GM23248 (cell line): ENCODE measurements around the gene THSD4. TPM values are rescaled to one million over a fixed set of nuclear protein-coding genes. Genes with fewer than 3 reads are reported as not detected.

Experiments
- DNase-seq: peaks from one replicate; pipeline ENCODE4 v3.0.0-alpha.2; 2015
- H2AFZ ChIP-seq: fragments of 200-600 bp; sonication (generic); 2 replicates; pipeline ENCODE4 v1.6.1; 2016; ENCODE audit warnings: antibody characterized with exemption
- H3F3A ChIP-seq: fragments of 200-600 bp; sonication (generic); 2 replicates; pipeline ENCODE4 v1.6.1; 2016; ENCODE audit warnings: mild to moderate bottlenecking, antibody characterized with exemption, mixed run types; ENCODE audit not compliant: insufficient read depth
- H3K27ac ChIP-seq: fragments of 200-600 bp; sonication (generic); 2 replicates; pipeline ENCODE4 v1.5.1; 2016; ENCODE audit warnings: mild to moderate bottlenecking
- H3K27me3 ChIP-seq: fragments of 200-600 bp; sonication (generic); replicated peaks from 2 replicates; pipeline ENCODE4 v1.6.1; 2016; ENCODE audit warnings: mild to moderate bottlenecking; ENCODE audit not compliant: insufficient read depth
- H3K36me3 ChIP-seq: fragments of 200-600 bp; sonication (generic); 2 replicates; pipeline ENCODE4 v1.6.1; 2016; ENCODE audit warnings: low read depth, mild to moderate bottlenecking
- H3K4me1 ChIP-seq: fragments of 200-600 bp; sonication (generic); 2 replicates; pipeline ENCODE4 v1.6.1; 2016; ENCODE audit warnings: mild to moderate bottlenecking; ENCODE audit not compliant: insufficient read depth
- H3K4me2 ChIP-seq: fragments of 200-600 bp; sonication (generic); one replicate; pipeline ENCODE4 v1.6.1; 2016; ENCODE audit warnings: mild to moderate bottlenecking; ENCODE audit not compliant: unreplicated experiment
- H3K4me3 ChIP-seq: fragments of 200-600 bp; sonication (generic); 2 replicates; pipeline ENCODE4 v1.5.1; 2016; ENCODE audit warnings: mild to moderate bottlenecking
- H3K79me2 ChIP-seq: fragments of 200-600 bp; sonication (generic); 2 replicates; pipeline ENCODE4 v1.6.1; 2016; ENCODE audit warnings: mild to moderate bottlenecking; ENCODE audit not compliant: insufficient read depth
- H3K9ac ChIP-seq: fragments of 200-600 bp; sonication (generic); 2 replicates; pipeline ENCODE4 v1.6.1; 2016; ENCODE audit warnings: mild to moderate bottlenecking
- H3K9me2 ChIP-seq: fragments of 200-600 bp; sonication (generic); 2 replicates; pipeline ENCODE4 v1.6.1; 2016; ENCODE audit warnings: mixed run types, mild to moderate bottlenecking, moderate library complexity; ENCODE audit not compliant: insufficient read depth
- H3K9me3 ChIP-seq: fragments of 200-600 bp; sonication (generic); one replicate; pipeline ENCODE4 v1.6.1; 2017; ENCODE audit warnings: low read depth
- H4K20me1 ChIP-seq: fragments of 200-600 bp; sonication (generic); 2 replicates; pipeline ENCODE4 v1.6.0; 2016; ENCODE audit not compliant: insufficient read depth
- EZH2 ChIP-seq: fragments of 200-600 bp; sonication (generic); IDR thresholded peaks from 2 replicates; pipeline ENCODE4 v1.6.1; 2018; ENCODE audit warnings: antibody characterized with exemption, mild to moderate bottlenecking; ENCODE audit not compliant: insufficient read depth, poor library complexity, severe bottlenecking
- EZH2phosphoT487 ChIP-seq: fragments of 200-600 bp; sonication (generic); IDR thresholded peaks from 2 replicates; pipeline ENCODE4 v1.6.1; 2018; ENCODE audit warnings: antibody characterized with exemption, moderate library complexity, mild to moderate bottlenecking, low read depth; ENCODE audit not compliant: insufficient read depth
- WGBS, 2 experiments: methylation state at CpG; one replicate each; pipeline ENCODE4 v1.1.6; 2015 to 2017; ENCODE audit warnings: low lambda C conversion rate in 2 of 2, low coverage in 1 of 2; ENCODE audit errors: missing lambda C conversion rate in 2 of 2; 5-methylcytosine and 5-hydroxymethylcytosine counted together
- in situ Hi-C: fragments of 300-500 bp; cut with MboI; formaldehyde crosslinking; loops from 2 replicates; pipeline ENCODE4 v1.15.0; 2020
- polyA plus RNA-seq: library from polyadenylated mRNA; unstranded; fragments of >200 nt; fragmentation: Nextera tagmentation; extraction: Ambion mirVana; gene quantifications from 2 replicates; pipeline ENCODE4 v1.2.1, GENCODE V29; 2016
- total RNA-seq: library from RNA; depleted of rRNA; stranded (reverse); fragments of >200 nt; shearing (Covaris generic); gene quantifications from 2 replicates; pipeline ENCODE4 v1.2.3, GENCODE V29; 2014

Gene THSD4
- total and polyA plus RNA-seq, 2 experiments from 2014 or later = 14.2 to 58.9 TPM

GRCh38 chr15:71226536-71227455, 111.5 kb downstream of the THSD4 start:
- Histone ChIP-seq H3K4me1 (no peaks in the 10 kb centered on the region), H3K27me3 (no peaks in the 10 kb centered on the region), H3K79me2 (no peaks in the 10 kb centered on the region; the same call in 1 of the 2 replicates), H3K9me3 (no peaks in the 10 kb centered on the region), H4K20me1 (no peaks in the 10 kb centered on the region), H3F3A (no peaks in the 10 kb centered on the region), H3K4me3 (no peak overlapping the region), H3K9me2 (no peaks in the 10 kb centered on the region), H2AFZ (no peak overlapping the region), H3K36me3 (no peaks in the 10 kb centered on the region), H3K4me2 (no peak overlapping the region), H3K9ac (no peak overlapping the region), H3K27ac (no peak overlapping the region)
- WGBS, 2 experiments = 81 to 84% methylated on average over 15 of the region's 15 CpGs
- TF ChIP-seq EZH2 = no peak
- TF ChIP-seq EZH2phosphoT487 = no peak
- no peak for DNase-seq
- in situ Hi-C loops = no loop called here

DNA sequence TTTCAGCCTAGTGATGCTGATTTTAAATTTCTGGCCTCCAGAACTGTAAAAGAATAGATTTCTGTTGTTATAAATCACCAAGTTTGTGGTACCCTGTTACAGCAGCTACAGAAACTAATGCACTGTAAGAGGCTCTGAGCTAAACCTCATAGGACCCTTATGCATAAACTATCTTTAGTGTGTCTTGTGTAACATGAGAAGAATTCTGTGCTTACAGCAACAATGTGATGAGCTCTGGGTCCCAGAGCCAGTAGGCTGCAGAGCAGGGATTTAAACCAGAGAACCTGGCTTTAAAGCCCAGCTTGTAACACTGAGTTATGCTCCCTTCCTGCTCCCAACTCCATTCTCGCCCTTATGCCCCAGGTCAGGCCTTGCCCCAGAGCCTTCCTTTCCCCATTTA, 113.1 kb downstream of the THSD4 start:
- Histone ChIP-seq H2AFZ (no peak overlapping the region), H3K36me3 (peaks cover 3% of the 10 kb centered on the region; the same call in 1 of the 2 replicates), H3K27me3 (no peaks in the 10 kb centered on the region), H3K4me1 (no peaks in the 10 kb centered on the region), H3K9me3 (no peaks in the 10 kb centered on the region), H3K4me2 (no peak overlapping the region), H3F3A (no peaks in the 10 kb centered on the region), H3K4me3 (no peak overlapping the region), H3K9ac (no peak overlapping the region), H3K9me2 (no peaks in the 10 kb centered on the region), H3K27ac (no peak overlapping the region), H3K79me2 (no peaks in the 10 kb centered on the region; the same call in 1 of the 2 replicates), H4K20me1 (no peaks in the 10 kb centered on the region)
- TF ChIP-seq EZH2phosphoT487 = no peak
- no peak for TF ChIP-seq EZH2
- in situ Hi-C loops = no loop called here
- DNase-seq = no peak
- 97 to 100% methylated on average over 1 of the region's 1 CpG for whole genome bisulfite sequencing, 2 experiments

DNA sequence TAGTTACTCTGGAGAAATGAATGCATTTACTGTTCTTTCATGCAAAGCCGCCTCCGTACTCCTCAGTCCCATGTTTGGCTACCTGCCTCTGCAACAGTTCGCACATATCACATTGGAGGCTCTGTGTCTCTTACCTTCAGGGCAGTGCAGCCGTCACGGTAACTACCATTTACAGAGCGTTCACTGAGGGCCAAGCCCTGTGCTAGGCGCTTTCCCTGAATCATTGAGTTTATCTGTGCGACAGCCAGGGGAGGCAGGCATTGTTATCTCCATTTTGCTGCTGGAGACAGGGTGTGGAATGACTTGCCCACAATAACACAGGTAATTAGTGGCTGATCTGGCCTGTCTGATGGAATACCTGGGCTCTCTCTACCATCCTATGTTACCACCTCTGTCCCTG, 115.0 kb downstream of the THSD4 start:
- H3K4me1 ChIP-seq = no peaks in the 10 kb centered on the region
- H4K20me1 ChIP-seq = no peaks in the 10 kb centered on the region
- no peak overlapping the region for H2AFZ ChIP-seq
- no peak overlapping the region for H3K9ac ChIP-seq
- H3K9me3 ChIP-seq = no peaks in the 10 kb centered on the region
- no peak overlapping the region for H3K4me3 ChIP-seq
- no peaks in the 10 kb centered on the region for H3K9me2 ChIP-seq
- H3K79me2 ChIP-seq = no peaks in the 10 kb centered on the region
- WGBS, 2 experiments = 97 to 98% methylated on average over 8 of the region's 8 CpGs
- peaks cover 6% of the 10 kb centered on the region; the same call in 1 of the 2 replicates for H3K36me3 ChIP-seq
- H3K4me2 ChIP-seq = no peak overlapping the region
- TF ChIP-seq EZH2phosphoT487 = no peak
- no peak for DNase-seq
- H3K27ac ChIP-seq = no peak overlapping the region
- in situ Hi-C loops = no loop called here
- no peaks in the 10 kb centered on the region for H3K27me3 ChIP-seq
- H3F3A ChIP-seq = no peaks in the 10 kb centered on the region

- Histone ChIP-seq H2AFZ (no peak overlapping the region), H4K20me1 (no peaks in the 10 kb centered on the region), H3K4me2 (no peak overlapping the region), H3K79me2 (no peaks in the 10 kb centered on the region), H3K27me3 (no peaks in the 10 kb centered on the region), H3K4me3 (no peak overlapping the region), H3K36me3 (peaks cover 6% of the 10 kb centered on the region; the same call in 1 of the 2 replicates), H3K9ac (no peak overlapping the region), H3K9me3 (no peaks in the 10 kb centered on the region), H3F3A (no peaks in the 10 kb centered on the region; the same call in 1 of the 2 replicates), H3K27ac (no peak overlapping the region), H3K4me1 (no peaks in the 10 kb centered on the region), H3K9me2 (no peaks in the 10 kb centered on the region)
- DNase-seq = no peak
- TF ChIP-seq EZH2phosphoT487 (no peak), EZH2 (no peak)
- 73 to 84% methylated on average over 6 of the region's 6 CpGs for WGBS, 2 experiments
- in situ Hi-C loops = no loop called here
Measured at GRCh38 chr15:71231758-71232157, 116.5 kb downstream of the THSD4 start.
